HL-60 (cell line): ENCODE data around the gene MAGEF1.

Experiments
- DNase-seq, 2 experiments: peaks; one replicate each; pipeline ENCODE4 v3.0.0-alpha.2; 2010 to 2020; ENCODE audit warnings: low read depth in 1 of 2, low spot score in 1 of 2
- H3K27ac ChIP-seq: fragments of 250-450 bp; sonication (Bioruptor Pico); replicated peaks from 2 replicates; pipeline ENCODE4 v1.5.1; 2020; ENCODE audit warnings: mild to moderate bottlenecking, moderate library complexity
- H3K27me3 ChIP-seq: fragments of 250-450 bp; sonication (Bioruptor Pico); 2 replicates; pipeline ENCODE4 v1.5.1; 2021; ENCODE audit warnings: mild to moderate bottlenecking, moderate library complexity; ENCODE audit not compliant: insufficient read depth, poor library complexity, severe bottlenecking
- H3K4me3 ChIP-seq: replicated peaks from 2 replicates; pipeline ENCODE4 v1.5.1; 2011; ENCODE audit warnings: mild to moderate bottlenecking, control low read depth, low read length; ENCODE audit not compliant: insufficient read depth
- GABPA ChIP-seq: IDR thresholded peaks from 2 replicates; pipeline ENCODE4 v1.6.1; 2012; ENCODE audit warnings: low read depth
- POLR2AphosphoS5 ChIP-seq: IDR thresholded peaks from 2 replicates; pipeline ENCODE4 v1.6.1; 2012; ENCODE audit warnings: low read depth
- SPI1 ChIP-seq: IDR thresholded peaks from 2 replicates; pipeline ENCODE4 v1.6.1; 2012; ENCODE audit warnings: low read depth, mild to moderate bottlenecking, borderline replicate concordance
- TF ChIP-seq, protein P1 (sequence below): IDR thresholded peaks from one replicate; pipeline ENCODE4 v1.5.1; 2011; ENCODE audit warnings: low read length, control low read depth, inconsistent platforms; ENCODE audit not compliant: insufficient read depth
- TF ChIP-seq, protein P2 (sequence below): IDR thresholded peaks from 2 replicates; pipeline ENCODE4 v1.6.1; 2012; ENCODE audit warnings: low read depth; ENCODE audit not compliant: insufficient replicate concordance

Gene MAGEF1

DNA sequence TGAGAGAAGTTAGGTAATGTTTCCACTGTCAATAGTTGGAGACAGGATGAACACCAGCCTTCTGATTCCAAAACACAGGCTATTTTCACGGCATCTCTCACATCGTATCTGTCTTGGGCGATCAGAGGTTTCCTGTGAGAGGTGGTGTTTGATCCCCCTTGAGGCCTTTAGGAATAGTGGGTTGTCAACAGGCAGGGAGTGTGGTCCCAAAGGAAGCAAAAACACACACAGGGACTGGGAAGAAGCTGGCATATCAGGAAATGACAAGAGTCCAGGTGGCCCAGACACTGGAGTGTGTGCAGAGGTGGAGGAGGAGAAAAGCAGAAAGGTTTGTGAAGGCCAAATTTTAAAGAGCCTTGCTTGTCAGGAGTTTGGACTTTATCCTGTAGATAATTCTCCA is 6.6 kb upstream of the MAGEF1 start:
- no peak for TF ChIP-seq POLR2AphosphoS5
- TF ChIP-seq, protein P1, sequence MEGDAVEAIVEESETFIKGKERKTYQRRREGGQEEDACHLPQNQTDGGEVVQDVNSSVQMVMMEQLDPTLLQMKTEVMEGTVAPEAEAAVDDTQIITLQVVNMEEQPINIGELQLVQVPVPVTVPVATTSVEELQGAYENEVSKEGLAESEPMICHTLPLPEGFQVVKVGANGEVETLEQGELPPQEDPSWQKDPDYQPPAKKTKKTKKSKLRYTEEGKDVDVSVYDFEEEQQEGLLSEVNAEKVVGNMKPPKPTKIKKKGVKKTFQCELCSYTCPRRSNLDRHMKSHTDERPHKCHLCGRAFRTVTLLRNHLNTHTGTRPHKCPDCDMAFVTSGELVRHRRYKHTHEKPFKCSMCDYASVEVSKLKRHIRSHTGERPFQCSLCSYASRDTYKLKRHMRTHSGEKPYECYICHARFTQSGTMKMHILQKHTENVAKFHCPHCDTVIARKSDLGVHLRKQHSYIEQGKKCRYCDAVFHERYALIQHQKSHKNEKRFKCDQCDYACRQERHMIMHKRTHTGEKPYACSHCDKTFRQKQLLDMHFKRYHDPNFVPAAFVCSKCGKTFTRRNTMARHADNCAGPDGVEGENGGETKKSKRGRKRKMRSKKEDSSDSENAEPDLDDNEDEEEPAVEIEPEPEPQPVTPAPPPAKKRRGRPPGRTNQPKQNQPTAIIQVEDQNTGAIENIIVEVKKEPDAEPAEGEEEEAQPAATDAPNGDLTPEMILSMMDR: no peak
- TF ChIP-seq SPI1: no peak
- no peak for DNase-seq
- Histone ChIP-seq H3K27ac (no peak overlapping the region), H3K4me3 (no peak overlapping the region), H3K27me3 (no peaks in the 10 kb centered on the region)

DNA sequence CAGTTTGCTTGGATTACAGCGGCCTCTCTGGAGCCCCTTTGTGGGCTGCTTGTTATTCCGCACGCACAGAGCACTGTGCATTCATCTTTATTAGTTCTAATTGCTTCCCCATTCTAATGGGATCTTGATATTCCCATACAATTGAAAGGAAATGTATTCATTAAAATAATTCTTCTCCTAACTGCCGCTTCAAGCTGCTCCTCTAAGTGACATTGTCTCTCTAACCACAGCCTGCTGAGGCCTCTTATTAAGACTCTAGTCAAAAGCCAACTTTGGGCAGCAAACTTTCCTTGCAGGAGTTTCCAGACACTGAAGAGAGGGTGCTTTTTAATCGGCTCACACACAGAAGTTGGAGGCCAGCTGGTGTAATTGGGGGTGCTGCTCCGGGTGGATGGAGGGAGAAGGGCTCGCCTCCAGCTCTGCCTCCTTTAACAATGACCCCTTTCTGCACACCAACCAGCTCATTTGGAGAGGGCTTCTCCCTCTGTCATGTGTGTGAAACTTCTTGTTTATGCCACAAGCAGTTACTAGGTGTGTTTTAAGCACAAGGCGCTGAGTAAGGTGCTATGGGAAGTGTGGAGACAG is 5.6 kb upstream of the MAGEF1 start:
- H3K27ac ChIP-seq: no peak overlapping the region
- no peak overlapping the region for H3K4me3 ChIP-seq
- TF ChIP-seq GABPA (no peak), SPI1 (no peak), POLR2AphosphoS5 (no peak)
- TF ChIP-seq, protein P1: no peak
- TF ChIP-seq, protein P2, sequence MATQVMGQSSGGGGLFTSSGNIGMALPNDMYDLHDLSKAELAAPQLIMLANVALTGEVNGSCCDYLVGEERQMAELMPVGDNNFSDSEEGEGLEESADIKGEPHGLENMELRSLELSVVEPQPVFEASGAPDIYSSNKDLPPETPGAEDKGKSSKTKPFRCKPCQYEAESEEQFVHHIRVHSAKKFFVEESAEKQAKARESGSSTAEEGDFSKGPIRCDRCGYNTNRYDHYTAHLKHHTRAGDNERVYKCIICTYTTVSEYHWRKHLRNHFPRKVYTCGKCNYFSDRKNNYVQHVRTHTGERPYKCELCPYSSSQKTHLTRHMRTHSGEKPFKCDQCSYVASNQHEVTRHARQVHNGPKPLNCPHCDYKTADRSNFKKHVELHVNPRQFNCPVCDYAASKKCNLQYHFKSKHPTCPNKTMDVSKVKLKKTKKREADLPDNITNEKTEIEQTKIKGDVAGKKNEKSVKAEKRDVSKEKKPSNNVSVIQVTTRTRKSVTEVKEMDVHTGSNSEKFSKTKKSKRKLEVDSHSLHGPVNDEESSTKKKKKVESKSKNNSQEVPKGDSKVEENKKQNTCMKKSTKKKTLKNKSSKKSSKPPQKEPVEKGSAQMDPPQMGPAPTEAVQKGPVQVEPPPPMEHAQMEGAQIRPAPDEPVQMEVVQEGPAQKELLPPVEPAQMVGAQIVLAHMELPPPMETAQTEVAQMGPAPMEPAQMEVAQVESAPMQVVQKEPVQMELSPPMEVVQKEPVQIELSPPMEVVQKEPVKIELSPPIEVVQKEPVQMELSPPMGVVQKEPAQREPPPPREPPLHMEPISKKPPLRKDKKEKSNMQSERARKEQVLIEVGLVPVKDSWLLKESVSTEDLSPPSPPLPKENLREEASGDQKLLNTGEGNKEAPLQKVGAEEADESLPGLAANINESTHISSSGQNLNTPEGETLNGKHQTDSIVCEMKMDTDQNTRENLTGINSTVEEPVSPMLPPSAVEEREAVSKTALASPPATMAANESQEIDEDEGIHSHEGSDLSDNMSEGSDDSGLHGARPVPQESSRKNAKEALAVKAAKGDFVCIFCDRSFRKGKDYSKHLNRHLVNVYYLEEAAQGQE: no peak
- H3K27me3 ChIP-seq: no peaks in the 10 kb centered on the region
- no peak for DNase-seq

DNA sequence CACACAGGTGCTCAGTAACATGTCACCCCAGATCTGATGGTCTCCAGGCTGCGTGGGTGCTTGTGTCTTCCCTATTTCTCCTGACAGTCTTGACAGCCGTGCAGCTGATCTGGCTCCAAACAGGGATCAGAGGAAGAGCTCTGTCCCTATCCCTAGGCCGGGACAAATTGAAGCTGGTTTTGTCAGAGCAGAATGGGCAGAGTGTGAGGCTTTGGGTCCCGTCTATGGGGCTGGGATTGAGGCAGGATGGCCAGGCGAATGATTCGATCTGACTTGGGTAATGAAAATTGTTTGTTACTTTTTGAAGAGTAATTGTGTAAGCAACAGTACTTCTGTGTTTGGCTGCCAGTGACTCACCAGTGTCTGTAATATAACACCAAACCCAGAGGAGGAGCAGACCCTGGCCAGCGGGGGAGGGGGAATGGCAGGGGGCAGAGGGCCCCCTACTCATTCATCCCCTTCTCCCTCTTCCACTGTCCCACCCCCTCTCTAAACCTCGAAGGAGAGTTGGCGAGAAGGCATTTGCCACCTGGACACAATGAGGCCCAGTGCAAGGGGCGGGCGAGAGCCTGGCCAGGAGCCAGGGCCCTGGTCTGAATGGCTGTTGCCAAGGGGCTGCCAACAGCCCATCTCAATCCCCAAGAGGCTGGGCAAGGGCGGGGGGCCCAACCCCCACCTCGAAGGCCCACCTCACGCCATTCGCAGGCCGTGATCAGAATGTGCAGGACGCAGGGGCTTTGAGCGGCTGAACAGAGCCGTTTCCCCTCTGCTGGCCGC is 4.9 kb upstream of the MAGEF1 start:
- H3K27me3 ChIP-seq: no peaks in the 10 kb centered on the region
- H3K4me3 ChIP-seq: no peak overlapping the region
- DNase-seq: no peak
- TF ChIP-seq GABPA (no peak), SPI1 (no peak), POLR2AphosphoS5 (no peak)
- TF ChIP-seq, protein P1: no peak
- TF ChIP-seq, protein P2: no peak
- H3K27ac ChIP-seq: no peak overlapping the region
